Loucy (cell line): ENCODE data around the gene GNS.

Experiments used
- H2AFZ ChIP-seq: fragments of 200-600 bp; sonication (generic); 2 replicates; pipeline ENCODE4 v1.6.0; 2016; ENCODE audit warnings: antibody characterized with exemption, mild to moderate bottlenecking, low read length, moderate library complexity
- H3F3A ChIP-seq: fragments of 200-600 bp; 2 replicates; pipeline ENCODE4 v1.6.0; 2016; ENCODE audit warnings: antibody characterized with exemption, low read depth, mild to moderate bottlenecking
- H3K27me3 ChIP-seq: fragments of 200-600 bp; sonication (generic); 2 replicates; pipeline ENCODE4 v1.6.1; 2014; ENCODE audit warnings: low read length, mild to moderate bottlenecking; ENCODE audit not compliant: insufficient read depth, poor library complexity, severe bottlenecking
- H3K36me3 ChIP-seq: fragments of 200-600 bp; sonication (generic); 2 replicates; pipeline ENCODE4 v1.6.1; 2016; ENCODE audit warnings: low read length; ENCODE audit not compliant: insufficient read depth
- H3K4me1 ChIP-seq: fragments of 200-600 bp; sonication (generic); 2 replicates; pipeline ENCODE4 v1.5.1; 2014; ENCODE audit warnings: low read length, mild to moderate bottlenecking; ENCODE audit not compliant: insufficient read depth, poor library complexity, severe bottlenecking
- H3K4me2 ChIP-seq: fragments of 200-600 bp; sonication (generic); 2 replicates; pipeline ENCODE4 v1.6.0; 2014; ENCODE audit warnings: antibody characterized with exemption, low read length, low read depth, mild to moderate bottlenecking; ENCODE audit not compliant: poor library complexity, severe bottlenecking
- H3K4me3 ChIP-seq: fragments of 200-600 bp; sonication (generic); 2 replicates; pipeline ENCODE4 v1.5.1; 2014; ENCODE audit warnings: low read length, mild to moderate bottlenecking, mixed read lengths; ENCODE audit not compliant: poor library complexity, severe bottlenecking
- H3K79me2 ChIP-seq: fragments of 200-600 bp; sonication (generic); 2 replicates; pipeline ENCODE4 v1.6.1; 2014; ENCODE audit warnings: low read length; ENCODE audit not compliant: insufficient read depth
- H3K9ac ChIP-seq: fragments of 200-600 bp; sonication (generic); 2 replicates; pipeline ENCODE4 v1.6.0; 2014; ENCODE audit warnings: mild to moderate bottlenecking, low read depth, low read length, moderate library complexity; ENCODE audit not compliant: poor library complexity, severe bottlenecking
- H3K9me2 ChIP-seq: fragments of 200-600 bp; sonication (generic); replicated peaks from 2 replicates; pipeline ENCODE4 v1.6.1; 2016; ENCODE audit warnings: low read depth, low read length, mixed read lengths
- H3K9me3 ChIP-seq: fragments of 200-600 bp; sonication (generic); 2 replicates; pipeline ENCODE4 v1.6.1; 2014; ENCODE audit warnings: mild to moderate bottlenecking, antibody characterized with exemption, low read length, low read depth; ENCODE audit not compliant: insufficient read depth
- H4K20me1 ChIP-seq: fragments of 200-600 bp; sonication (generic); 2 replicates; pipeline ENCODE4 v1.6.0; 2014; ENCODE audit warnings: antibody characterized with exemption, low read length, mild to moderate bottlenecking; ENCODE audit not compliant: insufficient read depth, poor library complexity, severe bottlenecking
- EZH2phosphoT487 ChIP-seq: fragments of 200-600 bp; IDR thresholded peaks from 2 replicates; pipeline ENCODE4 v1.6.1; 2018; ENCODE audit warnings: antibody characterized with exemption, mild to moderate bottlenecking, moderate library complexity, borderline replicate concordance
- TF ChIP-seq, protein P1 (sequence below): fragments of 200-600 bp; sonication (generic); conservative IDR thresholded peaks from 2 replicates; pipeline ENCODE4 v1.5.1; 2014; ENCODE audit warnings: mild to moderate bottlenecking, antibody characterized with exemption, low read length

Gene GNS

GRCh38 chr12:64737539-64737938 lies 21.7 kb downstream of the GNS start:
- TF ChIP-seq, protein P1, sequence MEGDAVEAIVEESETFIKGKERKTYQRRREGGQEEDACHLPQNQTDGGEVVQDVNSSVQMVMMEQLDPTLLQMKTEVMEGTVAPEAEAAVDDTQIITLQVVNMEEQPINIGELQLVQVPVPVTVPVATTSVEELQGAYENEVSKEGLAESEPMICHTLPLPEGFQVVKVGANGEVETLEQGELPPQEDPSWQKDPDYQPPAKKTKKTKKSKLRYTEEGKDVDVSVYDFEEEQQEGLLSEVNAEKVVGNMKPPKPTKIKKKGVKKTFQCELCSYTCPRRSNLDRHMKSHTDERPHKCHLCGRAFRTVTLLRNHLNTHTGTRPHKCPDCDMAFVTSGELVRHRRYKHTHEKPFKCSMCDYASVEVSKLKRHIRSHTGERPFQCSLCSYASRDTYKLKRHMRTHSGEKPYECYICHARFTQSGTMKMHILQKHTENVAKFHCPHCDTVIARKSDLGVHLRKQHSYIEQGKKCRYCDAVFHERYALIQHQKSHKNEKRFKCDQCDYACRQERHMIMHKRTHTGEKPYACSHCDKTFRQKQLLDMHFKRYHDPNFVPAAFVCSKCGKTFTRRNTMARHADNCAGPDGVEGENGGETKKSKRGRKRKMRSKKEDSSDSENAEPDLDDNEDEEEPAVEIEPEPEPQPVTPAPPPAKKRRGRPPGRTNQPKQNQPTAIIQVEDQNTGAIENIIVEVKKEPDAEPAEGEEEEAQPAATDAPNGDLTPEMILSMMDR: no peak
- no peak for TF ChIP-seq EZH2phosphoT487
- no peaks in the 10 kb centered on the region for H3K9me2 ChIP-seq
- no peaks in the 10 kb centered on the region for H4K20me1 ChIP-seq
- peaks cover 57% of the 10 kb centered on the region for H3K36me3 ChIP-seq
- no peaks in the 10 kb centered on the region for H3K27me3 ChIP-seq
- no peak overlapping the region for H3K9ac ChIP-seq
- peaks cover 8% of the 10 kb centered on the region for H3K4me1 ChIP-seq
- no peaks in the 10 kb centered on the region for H3F3A ChIP-seq
- no peak overlapping the region for H3K4me3 ChIP-seq
- no peaks in the 10 kb centered on the region for H3K9me3 ChIP-seq
- no peaks in the 10 kb centered on the region for H3K79me2 ChIP-seq
- no peak overlapping the region for H3K4me2 ChIP-seq
- no peak overlapping the region for H2AFZ ChIP-seq

DNA sequence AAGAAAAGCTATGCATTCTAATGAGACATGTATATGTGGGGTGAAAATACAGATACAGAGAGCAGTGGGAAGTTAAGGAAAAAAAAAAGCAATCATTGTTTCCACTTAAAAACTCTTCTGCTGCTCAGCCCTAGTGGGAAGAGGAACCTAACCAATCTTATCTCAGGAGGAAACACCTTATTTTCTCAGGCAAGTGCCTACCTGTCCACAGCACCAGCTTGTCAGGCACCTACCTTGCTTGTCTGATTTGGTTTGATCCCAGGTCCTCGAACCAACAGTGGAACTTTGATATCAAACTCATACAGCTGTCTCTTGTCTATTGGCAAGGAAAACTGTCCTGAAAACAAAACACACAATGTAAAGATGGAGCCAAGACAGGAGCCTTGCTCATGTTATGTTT lies 22.4 kb downstream of the GNS start:
- Histone ChIP-seq H3K9ac (no peak overlapping the region), H3K9me3 (no peaks in the 10 kb centered on the region), H3K9me2 (no peaks in the 10 kb centered on the region), H3K4me3 (no peak overlapping the region), H3K4me2 (no peak overlapping the region), H4K20me1 (no peaks in the 10 kb centered on the region), H3K79me2 (no peaks in the 10 kb centered on the region), H3K27me3 (no peaks in the 10 kb centered on the region), H3K36me3 (peaks cover 52% of the 10 kb centered on the region), H3F3A (no peaks in the 10 kb centered on the region), H3K4me1 (peaks cover 8% of the 10 kb centered on the region), H2AFZ (no peak overlapping the region)
- TF ChIP-seq, protein P1: no peak
- no peak for TF ChIP-seq EZH2phosphoT487

DNA sequence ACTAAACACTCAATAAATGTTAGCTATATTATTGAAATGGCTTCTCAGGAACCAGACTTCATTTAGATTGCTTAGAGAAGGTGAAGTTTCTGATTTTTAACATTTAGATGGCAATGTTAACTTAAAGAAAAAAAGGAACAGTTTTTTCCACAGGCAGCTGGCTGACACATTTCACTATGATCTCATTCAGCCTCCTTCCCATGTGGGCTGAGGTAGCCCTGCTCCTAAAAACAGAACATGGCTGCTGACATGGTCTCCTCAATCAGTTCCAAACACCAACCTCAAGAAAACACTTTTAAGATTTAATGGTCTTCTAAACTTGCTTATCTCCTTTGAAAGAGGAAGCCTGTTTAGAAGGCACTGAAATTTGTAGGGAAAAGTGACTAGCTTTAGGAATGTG lies 23.8 kb downstream of the GNS start:
- Histone ChIP-seq H3K4me2 (no peak overlapping the region), H2AFZ (no peak overlapping the region), H3K4me1 (peaks cover 17% of the 10 kb centered on the region), H3K4me3 (no peak overlapping the region), H3K36me3 (peaks cover 48% of the 10 kb centered on the region), H3K9me3 (no peaks in the 10 kb centered on the region), H3K9me2 (no peaks in the 10 kb centered on the region), H3F3A (no peaks in the 10 kb centered on the region; the same call in 1 of the 2 replicates), H4K20me1 (no peaks in the 10 kb centered on the region), H3K27me3 (no peaks in the 10 kb centered on the region), H3K9ac (no peak overlapping the region), H3K79me2 (no peaks in the 10 kb centered on the region)
- TF ChIP-seq EZH2phosphoT487: no peak
- TF ChIP-seq, protein P1: no peak
